Measurements from ENCODE around the gene ATF7IP2. TPM values are rescaled to one million over a fixed set of nuclear protein-coding genes. Genes with fewer than 3 reads are reported as not detected.
"Not testable (repeated sequence)": the region's sequence is repeated elsewhere in the genome, so short reads cannot be mapped to it uniquely, and the experiment has no call there.

ATF7IP2 gene
- total RNA-seq, 1 donor from 2014 or later, result 6.8 TPM

- DNase-seq, result no peak
These were observed 12.3 kb upstream of the ATF7IP2 start for GRCh38 chr16:10373556-10373955.

- no peak for DNase-seq
These were observed 9.6 kb upstream of the ATF7IP2 start for GRCh38 chr16:10376229-10376628.

GRCh38 chr16:10383626-10384025, 2.2 kb upstream of the ATF7IP2 start:
- no peak for DNase-seq

GRCh38 chr16:10386517-10387100, 748 bp downstream of the ATF7IP2 start:
- no peak for DNase-seq

- no peak for DNase-seq
These were observed 1.3 kb downstream of the ATF7IP2 start for GRCh38 chr16:10387188-10387617.

- DNase-seq, result no peak
These were observed 3.1 kb downstream of the ATF7IP2 start for GRCh38 chr16:10388988-10389387.

GRCh38 chr16:10390330-10390729, 4.5 kb downstream of the ATF7IP2 start:
- DNase-seq, result no peak

- DNase-seq, result no peak
These were observed 5.0 kb downstream of the ATF7IP2 start for GRCh38 chr16:10390867-10391266.

GRCh38 chr16:10391339-10391738, 5.5 kb downstream of the ATF7IP2 start:
- no peak for DNase-seq

GRCh38 chr16:10402975-10403374, 17.1 kb downstream of the ATF7IP2 start:
- no peak for DNase-seq

- DNase-seq, result no peak
These were observed 19.6 kb downstream of the ATF7IP2 start for GRCh38 chr16:10405386-10405939.

GRCh38 chr16:10408824-10409381, 23.0 kb downstream of the ATF7IP2 start:
- no peak for DNase-seq

- not testable (repeated sequence) for DNase-seq
These were observed 23.9 kb downstream of the ATF7IP2 start for GRCh38 chr16:10409713-10410112.

GRCh38 chr16:10410469-10410868, 24.6 kb downstream of the ATF7IP2 start:
- DNase-seq, result no peak

- no peak for DNase-seq
These were observed 27.2 kb downstream of the ATF7IP2 start for GRCh38 chr16:10412935-10413601.

- DNase-seq, result not testable (repeated sequence)
These were observed 32.3 kb downstream of the ATF7IP2 start for GRCh38 chr16:10418204-10418603.

- no peak for DNase-seq
These were observed 33.8 kb downstream of the ATF7IP2 start for GRCh38 chr16:10419701-10420100.

GRCh38 chr16:10421596-10421995, 35.7 kb downstream of the ATF7IP2 start:
- DNase-seq, result no peak

GRCh38 chr16:10428433-10429168, 42.7 kb downstream of the ATF7IP2 start:
- DNase-seq, result no peak

GRCh38 chr16:10429299-10429969, 43.6 kb downstream of the ATF7IP2 start:
- not testable (repeated sequence) for DNase-seq

- no peak for DNase-seq
These were observed 55.9 kb downstream of the ATF7IP2 start for GRCh38 chr16:10441726-10442125.

- DNase-seq, result no peak
These were observed 61.4 kb downstream of the ATF7IP2 start for GRCh38 chr16:10447289-10447688.
